Cardiac fibroblast (primary cell): Measurements from ENCODE around the gene RETREG2.
"Not testable (repeated sequence)": the region's sequence is repeated elsewhere in the genome, so short reads cannot be mapped to it uniquely, and the experiment has no call there.

Source experiments
- DNase-seq, 2 donors: peaks; one replicate each; pipeline versions ENCODE4 v3.0.0 to v3.0.0-alpha.2; 2010; ENCODE audit warnings: low read depth in 2 of 2
- H3K4me3 ChIP-seq, 2 donors: replicated peaks in 1 of 2; 1 replicate in 1 of 2; 2 replicates in 1 of 2; pipeline ENCODE4 v1.5.1; 2011; ENCODE audit warnings: low read depth in 2 of 2, low read length in 2 of 2, mild to moderate bottlenecking in 2 of 2, moderate library complexity in 1 of 2
- CTCF ChIP-seq: IDR thresholded peaks from one replicate; pipeline ENCODE4 v1.5.1; 2011; ENCODE audit warnings: low read depth, mild to moderate bottlenecking, low read length, inconsistent platforms

RETREG2 gene

GRCh38 chr2:219186754-219187456, 8.8 kb downstream of the RETREG2 start:
- DNase-seq = no peak
- no peak for TF ChIP-seq CTCF
- no peak overlapping the region for H3K4me3 ChIP-seq

- no peak overlapping the region for H3K4me3 ChIP-seq
- no peak for DNase-seq
- no peak for TF ChIP-seq CTCF
These were observed 19.3 kb downstream of the RETREG2 start for GRCh38 chr2:219197388-219197787.

- no peak overlapping the region for H3K4me3 ChIP-seq
- no peak for TF ChIP-seq CTCF
- no peak for DNase-seq
These were observed 20.9 kb downstream of the RETREG2 start for GRCh38 chr2:219198974-219199373.

- no peak for DNase-seq
These were observed 21.6 kb downstream of the RETREG2 start for GRCh38 chr2:219199470-219200211.

GRCh38 chr2:219200502-219201326, 22.6 kb downstream of the RETREG2 start:
- not testable (repeated sequence) for DNase-seq, H3K4me3 ChIP-seq

More at GRCh38 chr2:219199470-219200211, 21.6 kb downstream of the RETREG2 start:
- TF ChIP-seq CTCF = no peak
- H3K4me3 ChIP-seq = no peak overlapping the region

- DNase-seq, H3K4me3 ChIP-seq: not testable (repeated sequence)
These were observed 23.3 kb downstream of the RETREG2 start for GRCh38 chr2:219201331-219201730.

GRCh38 chr2:219204425-219205164, 26.5 kb downstream of the RETREG2 start:
- no peak overlapping the region for H3K4me3 ChIP-seq
- DNase-seq = no peak

More at GRCh38 chr2:219204425-219205164, 26.5 kb downstream of the RETREG2 start:
- no peak for TF ChIP-seq CTCF
